Stimulated activated CD4-positive, alpha-beta T cell treated with anti-CD3 and anti-CD28 coated beads, Interleukin-4, amount 100 ng/mL, for 4 hours (primary cell): ENCODE data around the gene TSPEAR.

ENCODE experiments used
- DNase-seq, 2 experiments: peaks; one replicate each; pipeline ENCODE4 v3.0.0-alpha.2; 2020

Gene TSPEAR

DNA sequence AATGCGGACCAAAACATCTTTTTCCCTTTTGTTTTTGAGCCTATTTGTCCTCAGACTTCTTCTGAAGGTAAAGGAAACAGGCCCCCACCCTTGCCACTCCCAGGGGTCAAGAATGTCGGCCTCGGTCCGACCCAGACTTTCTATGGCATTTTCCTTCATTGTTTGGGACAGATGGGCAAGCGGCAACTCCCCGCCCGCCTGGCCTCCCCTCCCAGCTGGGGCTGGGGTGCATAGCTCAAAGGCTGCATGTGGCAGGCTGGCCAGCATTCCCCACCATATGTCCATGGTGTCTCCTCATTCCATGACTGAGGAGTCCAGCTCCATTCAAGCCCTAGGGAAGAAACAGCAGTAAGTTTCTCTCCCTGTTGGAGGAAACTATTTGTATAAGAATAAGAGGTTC lies 29.4 kb upstream of the TSPEAR start:
- no peak for DNase-seq

DNA sequence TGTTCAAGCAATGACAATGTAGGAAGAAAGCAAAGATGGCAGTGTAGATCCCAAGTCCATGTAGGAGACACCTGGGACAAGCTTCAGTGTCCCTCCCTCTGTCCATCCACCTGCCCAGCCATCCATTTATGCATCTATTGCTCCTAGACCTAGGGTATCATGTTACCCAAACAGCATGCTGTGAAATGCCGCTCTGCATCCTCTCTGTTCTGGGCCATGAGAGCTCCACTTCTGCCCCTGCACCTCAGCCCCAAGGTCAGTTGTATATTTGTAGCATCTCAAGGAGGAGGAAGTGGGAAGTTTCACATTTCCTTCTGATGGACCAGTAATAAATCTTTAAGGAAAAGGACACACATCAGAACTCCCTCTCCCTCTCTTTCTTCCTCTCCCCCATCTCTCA lies 27.9 kb upstream of the TSPEAR start:
- DNase-seq = no peak

DNA sequence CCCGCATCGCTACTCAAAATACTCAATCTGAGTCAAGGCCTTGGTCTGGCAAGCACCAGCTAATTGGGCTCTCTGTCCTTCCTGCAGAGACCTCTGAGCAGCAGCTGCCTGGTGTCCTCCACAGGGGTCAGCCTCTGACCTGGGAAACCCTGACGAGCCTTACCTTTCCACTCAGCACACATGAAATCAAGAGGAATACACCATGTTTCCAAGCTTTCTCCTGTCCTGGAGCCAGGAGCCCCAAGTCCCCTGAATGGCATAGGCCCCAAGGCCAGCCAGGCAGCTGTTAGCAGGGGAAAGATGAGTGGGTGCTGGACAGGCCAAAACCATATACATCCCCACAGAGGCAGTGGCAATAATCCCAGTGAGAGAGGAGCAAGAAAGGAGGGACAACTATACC lies 27.2 kb upstream of the TSPEAR start:
- DNase-seq = no peak

DNA sequence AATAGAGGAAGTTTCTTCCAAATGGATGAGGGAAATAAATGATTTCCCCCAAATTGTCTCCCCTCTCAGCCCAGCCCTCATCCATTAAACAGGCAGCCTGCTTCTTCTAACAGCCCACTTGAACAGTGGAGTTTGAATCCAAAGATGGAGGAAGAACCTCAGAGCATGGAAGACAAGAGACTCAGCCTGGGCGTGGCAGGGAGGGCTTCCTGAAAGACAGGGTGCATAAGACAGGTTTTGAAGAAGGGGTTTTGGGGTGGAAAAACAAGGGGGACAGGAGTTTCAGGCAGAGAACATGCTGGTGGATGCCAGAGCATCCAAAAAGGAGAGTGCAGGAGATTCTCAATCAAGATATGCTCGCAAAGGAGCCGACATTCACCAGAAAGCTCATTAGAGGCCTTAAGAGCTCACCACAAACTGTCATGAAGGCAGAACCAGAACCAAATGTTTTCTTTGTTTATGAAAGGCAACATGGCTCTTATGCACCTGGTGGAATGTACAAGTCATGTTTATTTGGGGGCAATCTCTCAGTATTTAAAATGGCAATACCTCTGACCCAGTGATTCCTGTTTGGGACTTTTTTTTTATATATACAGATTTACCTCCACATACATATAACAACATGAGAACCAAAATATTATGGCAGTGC lies 26.5 kb upstream of the TSPEAR start:
- DNase-seq = no peak

GRCh38 chr21:44736291-44737004 lies 25.1 kb upstream of the TSPEAR start:
- DNase-seq = no peak

DNA sequence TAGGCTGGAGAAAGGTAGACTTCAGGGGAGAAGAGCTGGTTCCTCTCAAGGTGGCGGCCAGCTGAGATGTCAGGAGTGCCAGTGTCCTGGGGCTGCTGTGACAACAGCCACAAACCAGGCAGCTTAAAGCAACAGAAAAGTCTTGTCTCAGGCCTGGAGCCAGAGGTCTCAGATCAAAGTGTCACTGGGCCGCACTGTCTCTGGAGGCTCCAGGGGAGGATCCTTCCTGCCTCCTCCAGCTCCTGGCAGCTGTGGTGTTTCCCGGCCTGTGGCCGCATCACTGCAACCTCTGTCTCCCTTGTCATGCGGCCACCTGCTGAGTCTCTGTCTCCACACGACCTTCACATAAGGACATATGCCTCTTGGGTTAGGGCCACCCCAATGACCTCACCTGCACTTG lies 24.4 kb upstream of the TSPEAR start:
- no peak for DNase-seq

DNA sequence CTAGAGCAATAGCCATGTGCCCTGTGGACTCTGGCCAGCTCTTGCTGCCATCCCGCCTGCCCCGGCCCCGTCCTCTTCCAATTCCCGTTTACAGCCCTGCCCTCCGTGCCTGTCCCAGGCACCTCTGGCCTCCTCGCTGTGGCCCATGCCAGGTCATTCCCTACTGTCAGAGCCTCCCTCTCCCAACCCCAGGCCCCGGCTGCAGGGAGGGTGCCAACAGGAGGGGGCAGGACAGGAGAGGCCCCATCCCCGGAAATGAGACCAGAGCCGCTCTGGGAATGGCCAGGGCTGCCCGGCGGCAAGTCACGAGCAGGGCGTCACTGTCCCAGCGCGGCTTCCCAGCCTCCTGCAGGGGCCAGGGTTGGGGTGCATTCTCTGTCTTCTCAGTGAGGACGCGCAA lies 23.5 kb upstream of the TSPEAR start:
- no peak for DNase-seq

DNA sequence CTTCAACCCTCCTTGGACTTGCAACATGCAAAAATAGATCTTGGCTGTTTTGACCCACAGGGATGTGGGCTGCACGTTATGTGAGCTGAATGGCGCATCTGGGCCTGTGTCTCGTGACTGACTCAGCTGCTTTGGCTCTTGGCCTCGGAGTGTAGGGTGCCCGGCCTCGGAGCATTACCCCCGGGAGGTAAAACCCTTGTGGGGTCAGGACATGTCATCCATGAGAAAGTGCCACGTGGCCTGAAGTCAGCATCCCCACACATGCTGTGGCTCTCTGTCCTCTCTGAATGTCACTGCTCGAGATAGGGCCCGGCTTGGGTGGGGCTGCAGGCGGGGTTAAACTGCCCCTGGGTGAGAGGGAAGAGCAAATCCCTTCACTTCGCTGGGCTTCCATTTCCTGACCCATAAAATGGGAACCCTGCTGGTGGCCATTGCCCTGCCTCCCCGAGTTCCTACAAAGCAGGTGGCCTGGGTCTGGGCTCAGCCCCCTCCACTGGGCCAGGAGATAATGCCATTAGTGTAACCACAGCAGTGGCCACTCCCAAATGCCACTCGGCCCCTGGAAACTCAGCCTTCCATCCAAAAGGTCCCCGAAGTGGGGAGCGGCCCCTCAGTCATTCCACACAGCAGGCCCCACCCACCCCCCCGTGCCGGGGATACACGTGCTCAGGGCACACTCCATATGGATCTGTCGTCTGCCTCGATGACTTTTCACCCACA lies 22.8 kb upstream of the TSPEAR start:
- no peak for DNase-seq

DNA sequence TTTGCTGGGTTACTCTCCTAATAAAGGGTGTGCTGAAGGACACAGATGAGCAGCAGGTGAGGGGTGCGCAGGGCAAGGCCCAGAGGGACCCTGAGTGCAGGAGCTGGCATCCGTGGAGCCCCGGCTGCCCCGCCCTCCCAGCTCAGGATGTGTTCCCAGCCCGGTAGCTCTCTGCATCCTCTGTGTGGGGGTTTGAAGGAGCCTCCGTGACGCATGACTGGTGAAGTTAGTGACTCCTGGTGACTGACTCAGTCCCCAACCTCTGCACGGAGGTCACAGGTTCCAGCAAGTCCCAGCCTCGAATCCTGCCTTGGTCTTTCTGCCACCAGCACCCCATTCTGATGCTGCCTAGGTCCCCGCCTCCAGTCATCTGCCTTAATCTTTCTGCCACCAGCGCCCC lies 21.6 kb upstream of the TSPEAR start:
- DNase-seq = no peak

- DNase-seq = no peak
Observed at GRCh38 chr21:44732263-44732662, 20.9 kb upstream of the TSPEAR start.

DNA sequence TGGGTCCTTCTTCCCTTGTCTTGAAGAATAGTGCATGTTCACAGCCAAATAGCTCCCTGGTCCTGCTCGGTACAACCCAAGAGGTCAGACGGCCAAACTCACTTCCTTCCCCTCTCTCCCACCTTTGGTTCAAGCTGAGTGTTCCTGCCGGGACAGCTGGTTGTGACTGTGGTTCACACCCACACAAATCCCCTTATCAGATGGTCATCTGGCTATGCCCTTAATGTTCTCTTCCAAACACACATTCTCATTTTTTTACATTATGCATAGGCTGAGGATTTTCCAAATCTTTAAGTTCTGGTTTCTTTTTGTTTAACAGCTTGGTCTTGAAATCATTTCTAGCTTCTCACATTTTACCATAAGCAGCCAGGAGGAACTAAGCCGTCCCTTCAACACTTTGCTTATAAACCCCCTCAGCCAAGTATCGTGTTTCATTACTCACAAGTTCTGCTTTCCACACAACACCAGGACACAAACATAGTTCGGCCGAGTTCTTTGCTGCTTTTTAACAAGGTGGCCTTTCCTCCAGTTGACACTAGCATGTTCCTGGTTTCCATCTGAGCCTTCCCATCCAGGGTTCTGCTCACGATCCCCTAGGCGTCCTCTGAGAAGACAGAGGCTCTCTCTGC lies 19.7 kb upstream of the TSPEAR start:
- no peak for DNase-seq

DNA sequence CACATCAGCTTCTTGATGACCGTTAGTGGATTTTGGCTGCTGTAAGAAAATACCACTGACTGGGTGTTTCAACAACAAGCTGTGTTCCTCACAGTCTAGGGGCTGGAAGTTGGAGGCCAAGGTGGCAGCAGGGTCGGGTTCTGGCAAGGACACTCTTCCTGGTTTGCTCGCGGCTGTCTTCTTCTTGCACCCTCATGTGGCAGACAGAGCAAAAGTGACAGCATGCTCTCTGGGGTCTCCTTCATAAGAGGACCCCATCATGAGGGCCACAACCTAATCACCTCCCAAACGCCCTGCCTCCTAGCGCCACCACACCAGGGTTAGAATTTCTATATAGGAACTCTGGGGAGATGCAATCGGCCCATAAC lies 18.6 kb upstream of the TSPEAR start:
- no peak for DNase-seq

GRCh38 chr21:44729336-44730027 lies 18.1 kb upstream of the TSPEAR start:
- no peak for DNase-seq

DNA sequence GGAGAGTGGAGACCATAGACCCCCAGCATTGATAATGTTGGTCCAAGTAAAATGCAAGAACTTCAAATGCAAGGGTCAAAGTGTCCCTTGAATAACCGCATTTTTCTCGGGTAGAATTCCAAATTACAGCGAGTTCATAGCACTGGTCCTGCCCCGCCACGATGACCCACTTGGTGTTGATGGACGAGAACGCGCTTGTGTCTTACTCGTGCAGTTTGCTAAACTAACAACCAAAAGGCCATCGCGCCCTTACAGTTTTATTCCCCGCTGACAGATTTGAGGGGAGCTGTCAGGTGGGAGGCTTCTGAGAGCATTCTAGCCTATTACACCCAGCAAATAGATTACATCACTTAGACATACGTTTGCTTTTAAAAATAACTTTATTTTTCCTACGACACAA lies 17.3 kb upstream of the TSPEAR start:
- no peak for DNase-seq

DNA sequence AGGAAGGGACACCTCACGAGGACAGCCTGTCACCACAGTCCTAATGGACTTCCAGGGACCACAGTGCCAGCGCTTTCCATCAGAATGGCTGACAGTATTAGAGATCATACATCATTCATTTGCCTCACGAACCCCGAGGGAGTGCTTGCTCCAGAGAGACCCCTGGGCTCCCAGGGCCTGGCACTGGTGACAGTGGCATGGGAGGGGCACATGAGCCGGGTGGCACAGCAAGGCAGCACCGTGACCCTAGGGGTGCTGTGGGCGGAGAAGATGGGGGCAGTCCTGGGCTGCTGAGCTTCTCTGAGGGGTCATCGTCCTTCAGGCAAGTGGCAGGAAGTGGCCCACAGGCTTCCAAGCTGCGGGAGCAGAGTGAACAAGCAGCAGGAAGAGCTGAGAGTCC lies 16.4 kb upstream of the TSPEAR start:
- DNase-seq = no peak

GRCh38 chr21:44727321-44727720 lies 15.9 kb upstream of the TSPEAR start:
- DNase-seq = no peak

GRCh38 chr21:44726826-44727225 lies 15.5 kb upstream of the TSPEAR start:
- no peak for DNase-seq

- no peak for DNase-seq
Observed at GRCh38 chr21:44724926-44725325, 13.6 kb upstream of the TSPEAR start.

DNA sequence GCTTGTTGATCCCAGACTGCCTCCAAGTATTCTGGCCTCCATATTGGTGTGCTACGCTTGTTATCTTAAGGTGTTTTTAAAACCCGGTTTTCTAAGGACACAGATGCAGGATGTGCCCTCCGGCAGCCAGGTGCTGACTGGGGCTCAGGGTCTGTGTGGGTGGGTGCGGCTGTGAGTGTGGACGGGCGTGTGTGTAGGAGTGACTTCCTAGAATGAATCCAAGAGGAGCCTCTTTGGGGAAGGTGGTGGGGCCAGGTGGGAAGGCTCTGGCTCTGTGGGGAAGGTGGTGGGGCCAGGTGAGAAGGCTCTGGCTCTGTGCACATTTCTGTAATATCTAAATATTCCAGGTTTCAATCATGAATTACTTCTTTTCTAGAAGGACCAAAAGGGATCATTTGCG lies 12.8 kb upstream of the TSPEAR start:
- DNase-seq = no peak

- no peak for DNase-seq
Observed at GRCh38 chr21:44723177-44724131, 12.1 kb upstream of the TSPEAR start.

- DNase-seq = no peak
Observed at GRCh38 chr21:44722731-44723130, 11.4 kb upstream of the TSPEAR start.

DNA sequence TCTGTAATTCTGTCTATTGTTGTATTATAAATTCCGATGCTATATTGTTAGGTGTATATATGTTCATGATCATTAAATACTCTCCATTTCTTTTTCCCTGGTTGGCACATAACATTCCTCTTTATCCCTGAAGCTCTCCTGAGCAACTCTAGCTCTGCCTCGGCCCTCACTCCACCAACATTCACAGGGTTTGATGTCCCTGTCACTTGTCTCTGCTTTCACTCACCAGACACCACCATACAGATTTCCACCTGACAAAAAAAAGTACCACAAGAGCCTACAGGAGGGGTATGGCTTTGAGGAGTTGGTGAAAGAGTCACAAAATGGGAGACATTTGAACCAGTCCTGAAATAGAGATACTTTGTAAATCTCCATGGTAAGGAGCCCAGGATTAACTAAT lies 8.8 kb upstream of the TSPEAR start:
- DNase-seq = no peak
